Nephron progenitor cell (in vitro differentiated cells): ENCODE data around the gene PHETA1.

Experiments
- DNase-seq: peaks from one replicate; pipeline ENCODE4 v3.0.0; 2021
- H3K27ac Mint-ChIP-seq: 2 replicates; pipeline ENCODE4 v1.8.0; 2021; ENCODE audit warnings: mild to moderate bottlenecking, moderate library complexity, mixed read lengths
- H3K27me3 Mint-ChIP-seq: 2 replicates; pipeline ENCODE4 v1.8.0; 2021; ENCODE audit warnings: mild to moderate bottlenecking, low read depth, mixed read lengths; ENCODE audit not compliant: poor library complexity
- H3K36me3 Mint-ChIP-seq: 2 replicates; pipeline ENCODE4 v1.8.0; 2021; ENCODE audit warnings: low read depth, mixed read lengths
- H3K4me1 Mint-ChIP-seq: 2 replicates; pipeline ENCODE4 v1.8.0; 2021; ENCODE audit warnings: mixed read lengths
- H3K4me3 Mint-ChIP-seq: 2 replicates; pipeline ENCODE4 v1.8.0; 2021; ENCODE audit warnings: mild to moderate bottlenecking, moderate library complexity, mixed read lengths
- H3K9me3 Mint-ChIP-seq: 2 replicates; pipeline ENCODE4 v1.8.0; 2021; ENCODE audit warnings: mild to moderate bottlenecking, moderate library complexity, mixed read lengths
- CTCF ChIP-seq: fragments of 200-600 bp; sonication (generic); IDR thresholded peaks from 2 replicates; pipeline ENCODE4 v1.5.0; 2021; ENCODE audit warnings: antibody characterized with exemption

The PHETA1 gene

GRCh38 chr12:111351026-111351425 lies 17.9 kb downstream of the PHETA1 start:
- Mint-ChIP-seq H3K27me3 (peaks cover 5% of the 10 kb centered on the region), H3K27ac (no peak overlapping the region), H3K4me3 (no peak overlapping the region), H3K9me3 (peaks cover 38% of the 10 kb centered on the region), H3K4me1 (no peaks in the 10 kb centered on the region), H3K36me3 (peaks cover 17% of the 10 kb centered on the region)
- TF ChIP-seq CTCF, result no peak
- no peak for DNase-seq

- no peaks in the 10 kb centered on the region for H3K4me1 Mint-ChIP-seq
- peaks cover 5% of the 10 kb centered on the region for H3K27me3 Mint-ChIP-seq
- no peak for DNase-seq
- H3K27ac Mint-ChIP-seq, result no peak overlapping the region
- H3K9me3 Mint-ChIP-seq, result peaks cover 38% of the 10 kb centered on the region
- no peak for TF ChIP-seq CTCF
- peaks cover 17% of the 10 kb centered on the region for H3K36me3 Mint-ChIP-seq
- no peak overlapping the region for H3K4me3 Mint-ChIP-seq
Observed at GRCh38 chr12:111349748-111350520, 19.0 kb downstream of the PHETA1 start.

GRCh38 chr12:111349101-111349747 lies 19.7 kb downstream of the PHETA1 start:
- peaks cover 5% of the 10 kb centered on the region for H3K27me3 Mint-ChIP-seq
- no peak for TF ChIP-seq CTCF
- peaks cover 17% of the 10 kb centered on the region for H3K36me3 Mint-ChIP-seq
- no peak overlapping the region for H3K4me3 Mint-ChIP-seq
- no peak overlapping the region for H3K27ac Mint-ChIP-seq
- H3K9me3 Mint-ChIP-seq, result peaks cover 38% of the 10 kb centered on the region
- H3K4me1 Mint-ChIP-seq, result no peaks in the 10 kb centered on the region
- DNase-seq, result no peak

- no peak overlapping the region for H3K4me3 Mint-ChIP-seq
- DNase-seq, result no peak
- TF ChIP-seq CTCF, result no peak
- peaks cover 5% of the 10 kb centered on the region for H3K27me3 Mint-ChIP-seq
- H3K4me1 Mint-ChIP-seq, result no peaks in the 10 kb centered on the region
- H3K27ac Mint-ChIP-seq, result no peak overlapping the region
- H3K9me3 Mint-ChIP-seq, result peaks cover 38% of the 10 kb centered on the region
- peaks cover 17% of the 10 kb centered on the region for H3K36me3 Mint-ChIP-seq
Observed at GRCh38 chr12:111347891-111348644, 20.8 kb downstream of the PHETA1 start.

- Mint-ChIP-seq H3K36me3 (peaks cover 17% of the 10 kb centered on the region), H3K4me3 (no peak overlapping the region), H3K27ac (no peak overlapping the region), H3K9me3 (peaks cover 27% of the 10 kb centered on the region), H3K27me3 (peaks cover under 1% of the 10 kb centered on the region), H3K4me1 (no peaks in the 10 kb centered on the region)
- TF ChIP-seq CTCF, result no peak
- DNase-seq, result no peak
Observed at GRCh38 chr12:111344254-111344875, 24.5 kb downstream of the PHETA1 start.
